ENCODE data around the gene HOXB13.
A peak's percentile ranks its signal among the peaks of the same experiment; 100 is the strongest.

The HOXB13 gene

DNA sequence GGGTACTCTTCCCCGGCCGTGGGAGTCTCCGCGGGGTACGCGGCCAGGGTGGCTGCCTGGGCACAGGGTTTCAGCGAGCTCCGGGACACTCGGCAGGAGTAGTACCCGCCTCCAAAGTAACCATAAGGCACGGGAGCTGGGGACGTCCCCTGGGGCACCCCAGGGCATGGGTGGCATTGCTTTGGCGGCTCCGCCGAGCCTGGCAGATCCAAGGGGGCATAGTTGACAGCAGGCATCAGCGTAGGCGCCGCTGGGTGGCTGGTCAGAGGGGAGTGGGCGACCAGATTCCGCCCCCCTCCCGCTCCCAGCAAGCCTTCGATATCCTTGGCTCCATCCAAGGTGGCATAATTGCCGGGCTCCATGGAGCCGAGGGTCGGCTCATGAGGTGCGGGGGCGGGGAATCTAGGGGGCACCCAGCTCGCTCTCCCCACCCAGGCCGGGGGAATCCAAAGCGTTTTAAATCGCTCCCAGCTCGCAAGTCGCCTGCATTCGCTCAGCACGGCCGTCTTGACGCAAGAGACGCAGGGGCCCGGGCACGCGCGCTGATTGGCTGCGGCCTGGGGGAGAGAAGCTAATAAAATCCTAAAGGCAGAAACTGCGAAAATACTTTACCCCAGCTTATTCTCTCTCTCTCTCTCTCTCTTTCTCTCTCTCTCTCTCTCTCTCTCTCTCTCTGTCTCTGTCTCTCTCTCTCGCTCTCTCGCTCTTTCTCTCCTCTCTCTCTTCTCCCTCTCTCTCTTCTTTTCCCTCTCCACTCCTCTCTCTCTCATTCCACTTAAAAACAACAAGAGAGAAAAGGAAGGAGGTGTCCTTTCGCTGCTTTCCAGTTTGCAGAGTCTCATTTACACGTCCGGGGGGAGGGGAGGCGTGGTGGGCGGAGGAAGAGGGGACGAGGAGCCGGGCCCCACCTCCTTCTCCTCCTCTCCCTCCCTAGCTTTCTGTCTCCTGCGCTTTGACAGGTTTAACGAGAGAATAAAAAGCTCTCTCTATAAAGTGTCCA, at the start of gene HOXB13:
Gene HOXB13 (minus strand): TSS at position 519 of the 1,000 bp plus-strand sequence. CDS start 157 bp downstream, at position 362.
- Mint-ChIP-seq H3K27ac (no peak within 1 kb of the TSS), H3K9me3 (no peaks in the 10 kb centered on the region), H3K27me3 (ENCODE audit: low read depth, poor library complexity) (peaks cover 100% of the 10 kb centered on the region), H3K36me3 (ENCODE audit: low read depth) (no peaks in the 10 kb centered on the region), H3K4me1 (peaks cover 47% of the 10 kb centered on the region), H3K4me3 (peak within 1 kb of the TSS; percentile 81)
- TF ChIP-seq CTCF (IDR thresholded peaks at IDR 0.05): no peak
- DNase-seq: peak; percentile 74

- peaks cover 44% of the 10 kb centered on the region for H3K27me3 Mint-ChIP-seq (ENCODE audit: low read depth, poor library complexity)
Measured at GRCh38 chr17:48776602-48777001, 48.1 kb upstream of the HOXB13 start.

GRCh38 chr17:48773245-48773644, 44.7 kb upstream of the HOXB13 start:
- H3K4me3 Mint-ChIP-seq: no peak overlapping the region
- peaks cover 11% of the 10 kb centered on the region for H3K4me1 Mint-ChIP-seq
- no peak for TF ChIP-seq CTCF (IDR thresholded peaks at IDR 0.05)
- peaks cover 29% of the 10 kb centered on the region for H3K27me3 Mint-ChIP-seq (ENCODE audit: low read depth, poor library complexity)
- no peak overlapping the region for H3K27ac Mint-ChIP-seq
- H3K36me3 Mint-ChIP-seq (ENCODE audit: low read depth): no peaks in the 10 kb centered on the region
- H3K9me3 Mint-ChIP-seq: peaks cover 18% of the 10 kb centered on the region
- DNase-seq: no peak

More at GRCh38 chr17:48776602-48777001, 48.1 kb upstream of the HOXB13 start:
- TF ChIP-seq CTCF (IDR thresholded peaks at IDR 0.05): no peak
- H3K9me3 Mint-ChIP-seq: peaks cover 22% of the 10 kb centered on the region
- peaks cover 4% of the 10 kb centered on the region for H3K36me3 Mint-ChIP-seq (ENCODE audit: low read depth)
- no peak for DNase-seq
- no peaks in the 10 kb centered on the region for H3K4me1 Mint-ChIP-seq
- no peak overlapping the region for H3K27ac Mint-ChIP-seq
- H3K4me3 Mint-ChIP-seq: no peak overlapping the region

DNA sequence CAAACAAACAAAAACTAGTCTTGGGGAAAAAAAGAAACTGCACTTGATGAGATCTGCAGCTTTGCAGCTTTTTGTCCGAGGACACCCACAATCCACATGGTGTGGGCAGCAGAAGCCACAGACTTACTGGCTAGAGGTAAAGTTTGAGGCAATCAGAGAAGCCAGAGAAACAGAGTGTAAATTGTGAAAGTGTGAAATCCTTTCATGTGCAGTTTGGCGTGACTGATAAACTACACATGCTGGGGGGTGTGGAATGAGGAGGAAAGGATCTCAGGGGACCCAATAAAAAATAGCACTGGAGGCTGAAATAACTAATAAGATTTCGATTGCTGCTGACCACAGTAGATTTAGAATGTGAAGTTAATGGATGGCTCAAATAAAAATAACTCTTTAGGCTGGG, 42.4 kb upstream of the HOXB13 start:
- Mint-ChIP-seq H3K4me3 (no peak overlapping the region), H3K27ac (no peak overlapping the region), H3K27me3 (ENCODE audit: low read depth, poor library complexity) (peaks cover 33% of the 10 kb centered on the region), H3K4me1 (peaks cover 11% of the 10 kb centered on the region), H3K36me3 (ENCODE audit: low read depth) (no peaks in the 10 kb centered on the region), H3K9me3 (peaks cover 10% of the 10 kb centered on the region)
- TF ChIP-seq CTCF (IDR thresholded peaks at IDR 0.05): no peak
- no peak for DNase-seq

DNA sequence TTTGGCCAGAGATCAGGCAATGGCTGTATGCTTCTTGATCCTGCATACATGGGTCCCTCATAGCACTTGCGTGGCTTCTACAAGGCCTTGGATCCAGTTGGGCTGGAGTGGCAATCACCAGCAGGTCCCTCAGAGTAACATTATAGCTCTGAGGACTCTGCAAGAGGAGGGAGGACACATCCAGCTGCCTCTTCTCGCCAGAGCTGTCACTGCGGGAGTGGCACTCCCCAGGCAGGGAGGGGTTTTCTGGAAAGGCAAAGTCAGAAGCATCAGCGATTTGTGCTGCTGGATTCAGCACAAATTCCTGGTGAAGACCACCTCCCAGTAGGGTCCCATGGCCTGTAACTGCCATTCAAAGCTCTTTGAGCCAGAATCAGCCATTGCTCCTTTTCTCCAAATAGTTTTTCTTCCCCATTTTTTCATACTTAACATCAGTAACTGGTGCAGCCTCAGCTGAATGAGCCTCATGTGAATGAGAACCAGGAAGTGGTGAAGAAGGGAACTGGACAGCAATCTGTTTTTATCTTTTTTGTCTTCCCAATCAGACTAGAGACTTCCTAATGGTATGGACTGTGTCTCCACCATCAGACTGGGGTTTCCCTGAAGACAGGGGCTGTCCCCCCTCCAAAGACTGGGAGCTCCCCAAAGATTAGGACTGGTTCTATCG, 40.6 kb upstream of the HOXB13 start:
- no peak for TF ChIP-seq CTCF (IDR thresholded peaks at IDR 0.05)
- no peak for DNase-seq
- Mint-ChIP-seq H3K4me3 (no peak overlapping the region), H3K9me3 (no peaks in the 10 kb centered on the region), H3K27ac (no peak overlapping the region), H3K36me3 (ENCODE audit: low read depth) (no peaks in the 10 kb centered on the region), H3K4me1 (peaks cover 11% of the 10 kb centered on the region), H3K27me3 (ENCODE audit: low read depth, poor library complexity) (peaks cover 44% of the 10 kb centered on the region)

All from nephron progenitor cell (in vitro differentiated cells).